ENCODE data around the gene DHRS12.

- TF ChIP-seq POLR2AphosphoS5 (IDR thresholded peaks at IDR 0.05) (no peak), CTCF (IDR thresholded peaks at IDR 0.05) (no peak), EP300 (IDR thresholded peaks at IDR 0.05) (no peak)
These were observed 31.2 kb downstream of the DHRS12 start for GRCh38 chr13:51772781-51773180.
